Cardiac fibroblast (primary cell): ENCODE results near the gene TMTC1.

Source experiments
- DNase-seq, 2 donors: peaks; one replicate each; pipeline versions ENCODE4 v3.0.0 to v3.0.0-alpha.2; 2010; ENCODE audit warnings: low read depth in 2 of 2
- H3K4me3 ChIP-seq, 2 donors: replicated peaks in 1 of 2; 1 replicate in 1 of 2; 2 replicates in 1 of 2; pipeline ENCODE4 v1.5.1; 2011; ENCODE audit warnings: low read depth in 2 of 2, low read length in 2 of 2, mild to moderate bottlenecking in 2 of 2, moderate library complexity in 1 of 2
- TF ChIP-seq, protein P1 (sequence below): IDR thresholded peaks from one replicate; pipeline ENCODE4 v1.5.1; 2011; ENCODE audit warnings: low read depth, mild to moderate bottlenecking, low read length, inconsistent platforms

The TMTC1 gene

GRCh38 chr12:29734734-29735133, 49.0 kb downstream of the TMTC1 start:
- no peak for DNase-seq
- no peak overlapping the region for H3K4me3 ChIP-seq
- TF ChIP-seq, protein P1, sequence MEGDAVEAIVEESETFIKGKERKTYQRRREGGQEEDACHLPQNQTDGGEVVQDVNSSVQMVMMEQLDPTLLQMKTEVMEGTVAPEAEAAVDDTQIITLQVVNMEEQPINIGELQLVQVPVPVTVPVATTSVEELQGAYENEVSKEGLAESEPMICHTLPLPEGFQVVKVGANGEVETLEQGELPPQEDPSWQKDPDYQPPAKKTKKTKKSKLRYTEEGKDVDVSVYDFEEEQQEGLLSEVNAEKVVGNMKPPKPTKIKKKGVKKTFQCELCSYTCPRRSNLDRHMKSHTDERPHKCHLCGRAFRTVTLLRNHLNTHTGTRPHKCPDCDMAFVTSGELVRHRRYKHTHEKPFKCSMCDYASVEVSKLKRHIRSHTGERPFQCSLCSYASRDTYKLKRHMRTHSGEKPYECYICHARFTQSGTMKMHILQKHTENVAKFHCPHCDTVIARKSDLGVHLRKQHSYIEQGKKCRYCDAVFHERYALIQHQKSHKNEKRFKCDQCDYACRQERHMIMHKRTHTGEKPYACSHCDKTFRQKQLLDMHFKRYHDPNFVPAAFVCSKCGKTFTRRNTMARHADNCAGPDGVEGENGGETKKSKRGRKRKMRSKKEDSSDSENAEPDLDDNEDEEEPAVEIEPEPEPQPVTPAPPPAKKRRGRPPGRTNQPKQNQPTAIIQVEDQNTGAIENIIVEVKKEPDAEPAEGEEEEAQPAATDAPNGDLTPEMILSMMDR = no peak

- no peak for DNase-seq
- TF ChIP-seq, protein P1 = no peak
- H3K4me3 ChIP-seq = no peak overlapping the region
Measured at GRCh38 chr12:29734305-29734704, 49.4 kb downstream of the TMTC1 start.

- no peak for DNase-seq
- no peak overlapping the region for H3K4me3 ChIP-seq
- TF ChIP-seq, protein P1 = no peak
Measured at GRCh38 chr12:29733501-29733900, 50.2 kb downstream of the TMTC1 start.

GRCh38 chr12:29733060-29733459, 50.7 kb downstream of the TMTC1 start:
- no peak overlapping the region for H3K4me3 ChIP-seq
- peak in 1 of 2 donors; percentile 58 for DNase-seq
- TF ChIP-seq, protein P1 = no peak

GRCh38 chr12:29732593-29732992, 51.1 kb downstream of the TMTC1 start:
- DNase-seq = no peak
- no peak overlapping the region for H3K4me3 ChIP-seq
- TF ChIP-seq, protein P1 = no peak

DNA sequence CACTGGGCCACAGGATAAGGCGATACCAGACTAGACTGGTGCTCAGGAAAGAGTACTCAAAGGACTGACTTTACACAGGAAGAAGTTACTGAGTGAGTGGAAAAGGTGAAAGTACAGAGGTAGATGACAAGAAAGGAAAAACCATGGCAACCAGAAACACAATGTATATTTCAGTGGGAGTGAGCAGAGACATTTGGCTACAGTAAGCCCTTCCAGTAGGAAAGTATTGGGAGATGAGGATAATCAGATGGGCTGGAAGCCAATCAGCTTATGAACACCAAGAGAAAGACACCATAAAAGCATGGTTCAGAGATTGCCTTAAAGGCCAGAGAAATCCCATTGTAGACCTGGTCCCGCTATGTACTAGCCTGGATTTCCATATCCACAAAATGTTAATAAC, 51.6 kb downstream of the TMTC1 start:
- peak in 1 of 2 donors; percentile 62 for DNase-seq
- H3K4me3 ChIP-seq = no peak overlapping the region
- TF ChIP-seq, protein P1 = no peak

DNA sequence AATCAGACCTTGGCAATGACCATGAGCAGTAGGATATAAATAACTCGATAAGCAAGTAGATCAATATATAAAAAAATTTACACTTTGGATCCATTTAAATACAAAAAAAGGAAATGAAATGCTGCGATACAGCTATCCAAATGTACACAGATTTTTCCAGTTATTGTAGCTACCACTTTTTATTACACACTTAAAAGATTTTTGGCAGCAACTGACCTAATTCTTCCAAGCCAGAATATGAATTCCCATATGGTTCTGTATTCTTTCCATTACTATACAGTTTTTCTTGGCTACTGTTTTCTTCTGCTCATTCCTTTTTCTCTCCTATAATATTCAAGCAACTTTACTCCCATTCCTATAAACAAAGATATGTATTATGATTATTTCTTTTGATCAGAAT, 52.2 kb downstream of the TMTC1 start:
- H3K4me3 ChIP-seq = no peak overlapping the region
- TF ChIP-seq, protein P1 = no peak
- no peak for DNase-seq
